GM18520 (cell line): Measurements from ENCODE around the gene RPH3AL.

ENCODE experiments used
- ATAC-seq: cut with Tn5 transposase; IDR thresholded peaks from one replicate; pipeline ENCODE4 v1.9.1; 2021; ENCODE audit not compliant: unreplicated experiment

The RPH3AL gene

GRCh38 chr17:337022-337420 is 15.6 kb downstream of the RPH3AL start:
- no peak for ATAC-seq

- ATAC-seq = no peak
These were observed 16.2 kb downstream of the RPH3AL start for GRCh38 chr17:336110-337021.

DNA sequence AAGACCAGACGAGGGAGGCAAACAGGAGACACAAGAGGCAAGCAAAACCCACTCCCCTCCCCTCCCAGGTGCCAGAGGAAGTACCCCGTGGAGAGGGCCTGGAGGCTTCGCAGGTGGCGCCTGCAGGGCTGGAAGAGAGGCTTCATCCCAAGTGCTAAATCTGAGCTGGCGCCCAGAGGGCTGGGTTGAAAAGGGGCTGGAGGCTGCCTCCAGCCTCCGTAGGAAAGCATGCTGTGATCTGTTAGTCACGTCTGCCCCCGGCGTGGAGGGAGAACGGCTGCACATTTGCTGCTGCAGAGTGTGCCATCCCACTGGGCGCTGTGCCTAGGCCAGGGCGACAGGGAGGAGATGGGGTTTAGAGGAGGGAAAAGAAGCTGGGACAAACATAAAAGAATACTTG is 16.9 kb downstream of the RPH3AL start:
- ATAC-seq = no peak

DNA sequence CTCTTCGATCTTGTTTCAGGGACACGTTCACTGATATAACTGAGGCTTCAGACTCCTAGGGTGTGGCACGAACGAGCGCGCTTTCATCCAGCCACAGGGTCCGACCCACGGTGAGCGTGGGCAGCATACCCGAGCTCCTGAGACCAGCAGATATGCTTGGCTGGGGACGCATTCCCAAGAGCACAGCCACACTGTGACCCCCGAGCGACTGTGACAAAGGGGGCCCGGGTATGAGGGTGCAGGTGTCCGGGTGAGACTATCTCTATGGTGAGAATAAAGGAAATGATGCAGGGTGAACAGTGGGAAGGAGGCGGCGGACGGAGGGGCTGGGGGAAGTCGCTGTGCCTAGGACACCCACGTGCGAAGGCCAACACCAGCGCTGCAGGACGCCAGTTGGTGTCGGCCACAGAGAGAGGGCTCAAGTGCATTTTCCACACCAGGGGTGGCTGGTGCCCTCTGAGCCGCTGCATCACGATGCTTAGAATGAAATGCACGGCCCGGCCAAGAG is 17.6 kb downstream of the RPH3AL start:
- ATAC-seq = no peak

DNA sequence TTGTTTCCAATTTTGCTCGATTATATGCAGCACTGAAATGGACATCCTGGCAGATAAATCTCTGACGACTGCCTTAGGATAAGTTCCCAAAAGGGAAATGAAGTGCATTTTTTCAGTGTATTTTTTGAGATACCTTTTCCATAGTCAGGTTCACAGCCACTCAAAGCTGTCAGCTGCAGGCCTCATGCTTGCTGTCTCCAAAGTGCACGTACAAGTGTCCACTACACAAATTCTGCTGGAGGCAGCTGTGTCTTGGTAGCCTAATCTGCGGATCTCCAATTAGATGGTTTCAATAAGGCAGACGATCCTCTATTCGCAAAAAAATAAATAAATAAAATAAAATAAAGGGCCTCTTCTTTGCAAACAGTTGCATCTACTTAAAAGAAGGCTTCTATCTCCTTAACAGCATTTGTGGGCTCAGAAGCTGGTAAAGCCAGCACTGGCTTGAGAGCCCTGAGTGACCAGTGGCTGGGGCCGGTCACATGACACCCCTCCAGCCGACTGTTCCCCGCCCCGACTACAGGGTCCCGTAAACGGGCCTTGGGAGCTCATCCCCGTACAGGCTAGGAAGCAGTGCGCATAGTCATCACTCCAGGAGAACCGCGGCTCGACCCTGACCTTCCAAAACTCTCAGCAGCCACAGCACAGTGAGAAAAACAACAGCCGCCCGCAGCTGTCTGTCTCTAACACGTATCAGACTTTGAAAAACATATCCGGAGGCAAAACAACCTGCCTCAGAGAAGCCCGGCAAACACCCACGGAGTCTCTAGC is 18.8 kb downstream of the RPH3AL start:
- no peak for ATAC-seq

DNA sequence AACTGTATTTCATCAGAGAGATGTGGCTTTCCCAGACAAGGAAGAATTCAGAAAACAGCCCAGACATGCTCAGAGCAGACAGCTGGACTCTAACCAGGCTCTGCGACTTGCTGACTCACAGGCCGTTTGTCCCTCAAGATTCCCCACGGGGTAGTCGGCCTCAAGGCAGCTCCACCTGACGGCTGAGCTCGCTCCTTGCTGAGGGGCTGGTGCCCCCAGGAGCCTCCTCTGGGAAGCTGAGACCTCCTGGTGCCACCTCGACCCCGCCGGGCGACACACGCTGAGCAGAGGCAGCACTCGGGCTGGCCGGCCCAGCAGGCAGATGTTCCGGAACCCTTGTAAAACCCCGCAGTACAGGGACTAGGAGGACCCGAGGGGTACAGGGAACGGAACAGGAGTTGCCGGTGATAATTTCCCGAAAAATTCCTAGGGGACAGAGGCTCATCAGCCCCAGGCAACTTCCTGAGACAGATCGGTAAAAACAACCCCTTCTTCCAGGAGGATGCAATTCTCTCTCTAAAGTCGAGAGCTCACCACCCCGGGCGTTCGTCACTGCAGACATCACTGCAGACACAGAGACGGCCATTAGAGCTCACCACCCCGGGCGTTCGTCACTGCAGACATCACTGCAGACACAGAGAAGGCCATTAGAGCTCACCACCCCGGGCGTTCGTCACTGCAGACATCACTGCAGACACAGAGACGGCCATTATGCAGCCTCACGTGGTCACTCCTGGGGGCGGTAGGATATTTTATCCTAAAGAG is 19.9 kb downstream of the RPH3AL start:
- no peak for ATAC-seq

DNA sequence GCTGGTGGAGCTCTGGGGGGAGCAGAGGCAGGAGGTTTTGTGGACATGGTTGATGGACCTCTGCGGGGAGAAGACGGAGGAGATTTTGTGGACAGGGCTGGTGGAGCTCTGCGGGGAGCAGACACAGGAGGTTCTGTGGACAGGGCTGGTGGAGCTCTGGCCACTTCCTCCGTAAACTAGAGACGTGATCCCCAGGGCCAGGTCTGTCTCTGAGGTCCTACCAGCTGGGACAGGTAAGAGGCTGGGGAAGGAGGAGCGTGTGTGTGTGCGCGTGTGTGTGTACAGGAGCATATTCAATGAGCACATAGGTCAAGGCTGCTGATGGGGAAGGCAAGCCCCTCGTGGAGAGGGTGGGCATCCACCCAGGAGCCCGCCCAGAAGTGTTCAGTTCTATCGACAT is 20.6 kb downstream of the RPH3AL start:
- no peak for ATAC-seq

GRCh38 chr17:330993-331701 is 21.5 kb downstream of the RPH3AL start:
- ATAC-seq = no peak

DNA sequence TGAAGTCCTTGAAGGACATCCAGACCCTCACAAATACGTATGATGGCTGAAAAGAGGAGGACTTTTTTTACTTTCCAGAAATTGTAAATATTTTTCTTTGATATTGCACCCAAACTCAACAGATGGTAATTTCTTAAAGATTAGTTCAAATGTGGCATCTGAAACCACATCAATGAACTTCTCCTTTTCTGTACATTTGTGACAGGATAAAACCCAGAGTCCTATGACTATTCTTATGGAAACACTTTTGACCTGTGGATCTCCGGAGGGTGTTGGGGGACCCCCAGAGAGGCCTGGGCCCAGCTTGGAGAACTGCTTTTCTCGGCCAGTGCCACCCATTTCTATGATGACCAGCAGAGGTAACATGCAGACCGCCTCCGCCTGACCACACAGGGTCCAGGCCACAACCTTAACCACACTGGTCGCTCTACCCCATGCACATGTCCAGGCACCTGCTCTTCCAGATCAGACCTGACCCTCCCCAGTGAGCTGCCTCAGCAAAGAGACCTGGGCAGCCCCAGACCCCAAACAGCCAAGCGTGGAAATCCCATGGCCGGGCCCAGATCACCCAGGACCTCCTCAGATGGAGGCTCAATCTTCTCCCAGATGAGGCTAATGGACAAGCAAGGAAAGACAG is 22.7 kb downstream of the RPH3AL start:
- ATAC-seq = no peak

GRCh38 chr17:327971-328370 is 24.6 kb downstream of the RPH3AL start:
- ATAC-seq = no peak

- no peak for ATAC-seq
These were observed 25.3 kb downstream of the RPH3AL start for GRCh38 chr17:327296-327695.

GRCh38 chr17:326010-326621 is 26.5 kb downstream of the RPH3AL start:
- ATAC-seq = no peak

DNA sequence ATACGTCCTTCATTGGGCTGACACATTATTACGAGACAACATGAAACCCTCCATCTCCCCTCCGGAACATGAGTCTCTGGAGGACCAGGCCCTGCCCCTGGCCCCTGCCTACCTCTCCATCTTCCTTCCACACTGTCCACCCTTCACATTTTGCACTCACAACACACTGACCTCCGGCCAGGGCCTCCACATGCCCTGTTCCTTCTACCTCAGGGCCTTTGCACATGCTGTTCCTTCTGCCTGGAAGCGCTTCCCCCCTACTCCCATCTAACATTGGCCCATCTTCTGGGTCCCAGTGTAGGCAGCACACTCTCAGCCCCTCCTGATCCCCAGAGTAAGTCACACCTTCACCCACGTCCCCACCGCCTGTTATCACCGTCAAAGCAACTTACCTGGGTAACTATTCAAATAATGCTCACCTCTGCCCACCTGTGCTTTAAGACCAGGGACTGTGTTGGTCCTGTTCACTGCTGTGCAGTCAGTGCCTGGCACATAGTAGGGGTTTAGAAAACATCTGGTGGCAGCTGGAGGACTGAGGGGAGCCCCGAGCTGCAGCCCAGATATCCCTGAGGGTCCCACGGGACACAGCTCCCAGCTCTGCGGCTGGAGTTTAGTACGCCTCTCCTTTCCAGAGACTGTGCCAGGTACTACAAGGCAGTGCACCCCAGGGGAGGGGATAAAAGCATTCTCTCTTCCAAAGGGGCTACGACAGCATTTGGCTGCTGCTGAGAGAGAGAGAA is 27.2 kb downstream of the RPH3AL start:
- ATAC-seq = no peak

DNA sequence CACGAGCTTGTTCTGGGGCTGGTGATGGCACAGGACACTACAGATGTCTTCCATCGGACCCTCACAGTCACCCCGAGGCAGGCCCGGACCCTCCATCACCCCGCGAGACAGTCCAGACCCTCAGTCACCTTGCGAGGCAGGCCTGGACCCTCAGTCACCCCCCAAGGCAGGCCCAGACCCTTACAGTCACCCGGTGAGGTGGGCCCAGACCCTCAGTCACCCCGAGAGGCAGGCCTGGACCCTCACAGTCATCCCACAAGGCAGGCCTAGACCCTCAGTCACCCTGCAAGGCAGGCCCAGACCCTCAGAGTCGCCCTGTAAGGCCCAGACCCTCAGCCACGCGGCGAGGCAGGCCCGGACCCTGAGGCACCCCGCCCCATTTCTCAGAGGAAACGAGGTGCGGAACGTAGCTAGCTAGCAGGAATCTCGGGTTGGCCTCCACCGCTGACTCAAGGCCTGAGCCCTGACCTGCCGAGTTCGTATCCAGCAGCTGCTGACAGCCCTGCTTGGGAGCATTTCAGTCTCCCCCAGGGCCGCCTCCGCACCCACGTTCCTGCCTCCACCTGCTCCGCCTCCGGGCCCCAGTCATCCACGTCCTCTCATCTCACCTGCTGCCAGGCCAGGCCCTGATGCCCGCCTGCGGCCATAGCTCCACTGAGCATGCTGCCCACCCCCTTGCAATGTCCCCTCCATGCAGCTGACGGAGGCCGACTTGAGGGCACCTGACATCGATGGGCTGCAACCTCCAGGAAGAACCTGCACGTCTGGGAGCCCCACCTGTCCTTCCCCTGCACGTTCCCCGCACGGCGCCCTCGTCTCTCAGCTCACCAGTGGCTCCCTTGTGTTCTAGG is 28.7 kb downstream of the RPH3AL start:
- ATAC-seq = no peak

GRCh38 chr17:323181-323580 is 29.4 kb downstream of the RPH3AL start:
- no peak for ATAC-seq

GRCh38 chr17:322006-322780 is 30.4 kb downstream of the RPH3AL start:
- ATAC-seq = no peak

GRCh38 chr17:321386-321941 is 31.1 kb downstream of the RPH3AL start:
- no peak for ATAC-seq
